GM18511 (cell line): ENCODE results near the gene C20orf144.

Source experiments
- ATAC-seq: cut with Tn5 transposase; IDR thresholded peaks from one replicate; pipeline ENCODE4 v1.9.1; 2021; ENCODE audit warnings: mild to moderate bottlenecking, moderate library complexity; ENCODE audit not compliant: unreplicated experiment

Gene C20orf144

GRCh38 chr20:33676121-33676520 lies 14.0 kb downstream of the C20orf144 start:
- ATAC-seq: no peak

GRCh38 chr20:33676652-33677645 lies 14.8 kb downstream of the C20orf144 start:
- no peak for ATAC-seq

- ATAC-seq: no peak
These were observed 16.0 kb downstream of the C20orf144 start for GRCh38 chr20:33677991-33678702.

- peak; percentile 68 for ATAC-seq
These were observed 17.8 kb downstream of the C20orf144 start for GRCh38 chr20:33679758-33680485.

GRCh38 chr20:33680686-33681085 lies 18.6 kb downstream of the C20orf144 start:
- no peak for ATAC-seq

GRCh38 chr20:33681288-33681687 lies 19.2 kb downstream of the C20orf144 start:
- no peak for ATAC-seq

- no peak for ATAC-seq
These were observed 19.7 kb downstream of the C20orf144 start for GRCh38 chr20:33681728-33682353.

- ATAC-seq: no peak
These were observed 22.6 kb downstream of the C20orf144 start for GRCh38 chr20:33684533-33685327.

- peak; percentile 42 for ATAC-seq
These were observed 23.4 kb downstream of the C20orf144 start for GRCh38 chr20:33685328-33686099.

- peak; percentile 89 for ATAC-seq
These were observed 24.2 kb downstream of the C20orf144 start, which contains the start of gene E2F1 for GRCh38 chr20:33686100-33686983. E2F1 (minus strand) TSS chr20:33686385; CDS start chr20:33686264, 121 bp downstream.

- ATAC-seq: no peak
These were observed 24.8 kb downstream of the C20orf144 start for GRCh38 chr20:33686984-33687366.

GRCh38 chr20:33687370-33687915 lies 25.3 kb downstream of the C20orf144 start:
- no peak for ATAC-seq

GRCh38 chr20:33687993-33688937 lies 26.1 kb downstream of the C20orf144 start:
- ATAC-seq: no peak

GRCh38 chr20:33688938-33689424 lies 26.9 kb downstream of the C20orf144 start:
- ATAC-seq: no peak

GRCh38 chr20:33689493-33689892 lies 27.4 kb downstream of the C20orf144 start:
- no peak for ATAC-seq

- ATAC-seq: no peak
These were observed 27.8 kb downstream of the C20orf144 start for GRCh38 chr20:33689973-33690372.
